Suprapubic skin (tissue), 4 donors: ENCODE results near the gene ARVCF. TPM values are rescaled to one million over a fixed set of nuclear protein-coding genes. Genes with fewer than 3 reads are reported as not detected.

Source experiments
- DNase-seq, 2 donors: peaks; one replicate each; pipeline ENCODE4 v3.0.0-alpha.2; 2019; ENCODE audit warnings: low spot score in 2 of 2
- H3K27ac ChIP-seq: fragments of 200-600 bp; sonication (generic); one replicate; pipeline ENCODE4 v1.5.1; 2019
- H3K27me3 ChIP-seq: fragments of 200-600 bp; sonication (generic); one replicate; pipeline ENCODE4 v1.5.1; 2019
- H3K36me3 ChIP-seq: fragments of 200-600 bp; sonication (generic); one replicate; pipeline ENCODE4 v1.5.1; 2019
- H3K4me1 ChIP-seq: fragments of 200-600 bp; sonication (generic); one replicate; pipeline ENCODE4 v1.5.1; 2019
- H3K4me3 ChIP-seq: fragments of 200-600 bp; sonication (generic); one replicate; pipeline ENCODE4 v1.5.1; 2019; ENCODE audit warnings: mild to moderate bottlenecking
- H3K9me3 ChIP-seq: fragments of 200-600 bp; sonication (generic); one replicate; pipeline ENCODE4 v1.5.1; 2019
- EP300 ChIP-seq: sonication (generic); formaldehyde crosslinking; IDR thresholded peaks from one replicate; pipeline ENCODE4 v1.6.1; 2017; ENCODE audit warnings: antibody characterized with exemption
- POLR2A ChIP-seq, 2 donors: fragments of 450-650 bp; IDR thresholded peaks; one replicate each; pipeline ENCODE4 v1.6.1; 2017; ENCODE audit warnings: antibody characterized with exemption in 2 of 2, mild to moderate bottlenecking in 2 of 2, moderate library complexity in 2 of 2
- POLR2AphosphoS5 ChIP-seq, 3 donors: sonication (generic); formaldehyde crosslinking; IDR thresholded peaks; one replicate each; pipeline ENCODE4 v1.6.1; 2017; ENCODE audit warnings: antibody characterized with exemption in 3 of 3
- WGBS: methylation state at CpG from one replicate; pipeline ENCODE4 v1.1.5; 2018; 5-methylcytosine and 5-hydroxymethylcytosine counted together
- total RNA-seq, 4 donors: library from RNA; depleted of rRNA; stranded (reverse); fragments of >200 nt; gene quantifications; one replicate each; pipeline ENCODE4 v1.1.0, GENCODE V29; 2016
- TF ChIP-seq, protein P1 (sequence below), 2 donors: fragments of 200-600 bp in 1 of 2; fragments of 450-650 bp in 1 of 2; sonication (generic) in 1 of 2; IDR thresholded peaks; one replicate each; pipeline ENCODE4 v1.5.1; 2016 to 2019; ENCODE audit warnings: antibody characterized with exemption in 2 of 2, mild to moderate bottlenecking in 1 of 2, moderate library complexity in 1 of 2

The ARVCF gene
- total RNA-seq, 4 donors from 2014 or later: 22.9 to 38.4 (median 26.0) TPM

DNA sequence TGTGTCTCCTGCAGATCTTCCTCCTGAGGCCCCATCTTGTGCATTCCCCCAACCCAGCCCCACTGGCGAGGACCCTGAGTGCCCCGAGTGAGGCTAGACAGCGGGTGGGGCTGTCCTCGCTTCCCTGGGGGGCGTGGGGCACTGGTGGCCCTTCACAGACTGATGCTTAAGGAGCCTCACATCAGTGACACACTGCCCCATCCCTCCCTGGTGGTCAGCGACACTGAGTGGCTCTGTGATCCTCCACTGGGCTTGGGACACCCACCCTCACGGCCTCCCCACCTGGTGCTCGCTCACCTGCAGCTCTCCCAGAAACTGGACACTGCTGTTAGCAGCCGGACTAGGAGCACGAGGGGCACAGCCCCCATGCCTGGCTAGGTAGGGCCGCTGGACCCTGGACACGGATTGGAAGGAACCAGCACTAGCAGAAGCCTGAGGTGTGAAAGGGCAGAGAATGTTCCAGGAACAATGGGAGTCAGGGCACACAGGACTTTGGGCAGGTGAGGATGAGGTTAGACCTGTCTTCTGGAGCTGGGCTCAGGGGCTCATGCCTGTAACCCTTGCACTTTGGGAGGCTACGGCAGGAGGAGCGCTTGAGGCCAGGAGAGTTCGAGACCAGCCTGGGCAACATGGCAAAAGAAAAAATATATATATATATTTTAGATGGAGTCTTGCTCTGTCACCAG is 51.8 kb downstream of the ARVCF start:
- 90% methylated on average over 14 of the region's 15 CpGs for WGBS
- no peak overlapping the region for H3K4me3 ChIP-seq
- H3K4me1 ChIP-seq: peaks cover 37% of the 10 kb centered on the region
- no peaks in the 10 kb centered on the region for H3K27me3 ChIP-seq
- H3K36me3 ChIP-seq: peaks cover 55% of the 10 kb centered on the region
- H3K9me3 ChIP-seq: no peaks in the 10 kb centered on the region
- TF ChIP-seq, protein P1, sequence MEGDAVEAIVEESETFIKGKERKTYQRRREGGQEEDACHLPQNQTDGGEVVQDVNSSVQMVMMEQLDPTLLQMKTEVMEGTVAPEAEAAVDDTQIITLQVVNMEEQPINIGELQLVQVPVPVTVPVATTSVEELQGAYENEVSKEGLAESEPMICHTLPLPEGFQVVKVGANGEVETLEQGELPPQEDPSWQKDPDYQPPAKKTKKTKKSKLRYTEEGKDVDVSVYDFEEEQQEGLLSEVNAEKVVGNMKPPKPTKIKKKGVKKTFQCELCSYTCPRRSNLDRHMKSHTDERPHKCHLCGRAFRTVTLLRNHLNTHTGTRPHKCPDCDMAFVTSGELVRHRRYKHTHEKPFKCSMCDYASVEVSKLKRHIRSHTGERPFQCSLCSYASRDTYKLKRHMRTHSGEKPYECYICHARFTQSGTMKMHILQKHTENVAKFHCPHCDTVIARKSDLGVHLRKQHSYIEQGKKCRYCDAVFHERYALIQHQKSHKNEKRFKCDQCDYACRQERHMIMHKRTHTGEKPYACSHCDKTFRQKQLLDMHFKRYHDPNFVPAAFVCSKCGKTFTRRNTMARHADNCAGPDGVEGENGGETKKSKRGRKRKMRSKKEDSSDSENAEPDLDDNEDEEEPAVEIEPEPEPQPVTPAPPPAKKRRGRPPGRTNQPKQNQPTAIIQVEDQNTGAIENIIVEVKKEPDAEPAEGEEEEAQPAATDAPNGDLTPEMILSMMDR (IDR thresholded peaks at IDR 0.05): no peak
- TF ChIP-seq POLR2A (IDR thresholded peaks at IDR 0.05) (no peak), POLR2AphosphoS5 (IDR thresholded peaks at IDR 0.05) (no peak), EP300 (no peak)
- no peak for DNase-seq
- no peak overlapping the region for H3K27ac ChIP-seq

DNA sequence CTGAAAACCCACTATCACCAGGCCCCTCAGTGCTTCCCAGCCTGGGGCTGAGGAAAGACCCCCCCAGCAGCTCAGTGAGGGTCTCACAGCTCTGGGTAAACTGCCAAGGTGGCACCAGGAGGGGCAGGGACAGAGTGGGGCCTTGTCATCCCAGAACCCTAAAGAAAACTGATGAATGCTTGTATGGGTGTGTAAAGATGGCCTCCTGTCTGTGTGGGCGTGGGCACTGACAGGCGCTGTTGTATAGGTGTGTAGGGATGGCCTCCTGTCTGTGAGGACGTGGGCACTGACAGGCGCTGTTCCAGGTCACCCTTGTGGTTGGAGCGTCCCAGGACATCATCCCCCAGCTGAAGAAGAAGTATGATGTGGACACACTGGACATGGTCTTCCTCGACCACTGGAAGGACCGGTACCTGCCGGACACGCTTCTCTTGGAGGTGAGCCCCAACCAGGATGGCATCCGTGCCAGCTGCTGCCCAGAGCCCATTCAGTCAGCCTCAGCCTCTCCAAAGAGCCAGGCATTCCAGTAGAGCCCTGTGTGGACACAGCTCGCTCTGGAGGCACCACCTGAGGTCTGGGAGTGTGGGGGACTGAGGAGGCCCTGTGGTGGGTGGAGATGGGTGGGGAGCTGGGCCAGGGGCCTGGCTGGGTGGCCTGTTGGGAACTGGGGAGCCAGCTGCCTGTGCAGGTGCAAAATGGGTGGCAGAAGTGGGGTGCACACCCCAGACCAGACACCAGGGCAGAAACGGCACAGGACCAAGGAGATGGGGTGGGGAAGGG is 52.6 kb downstream of the ARVCF start:
- no peaks in the 10 kb centered on the region for H3K9me3 ChIP-seq
- 78% methylated on average over 6 of the region's 12 CpGs for WGBS
- no peak for DNase-seq
- H3K4me3 ChIP-seq: peak overlapping the region; percentile 44
- no peaks in the 10 kb centered on the region for H3K27me3 ChIP-seq
- H3K4me1 ChIP-seq: peaks cover 45% of the 10 kb centered on the region
- peak overlapping the region; percentile 93 for H3K27ac ChIP-seq
- TF ChIP-seq EP300 (no peak), POLR2A (IDR thresholded peaks at IDR 0.05) (no peak), POLR2AphosphoS5 (IDR thresholded peaks at IDR 0.05) (no peak)
- TF ChIP-seq, protein P1 (IDR thresholded peaks at IDR 0.05): no peak
- peaks cover 47% of the 10 kb centered on the region for H3K36me3 ChIP-seq

DNA sequence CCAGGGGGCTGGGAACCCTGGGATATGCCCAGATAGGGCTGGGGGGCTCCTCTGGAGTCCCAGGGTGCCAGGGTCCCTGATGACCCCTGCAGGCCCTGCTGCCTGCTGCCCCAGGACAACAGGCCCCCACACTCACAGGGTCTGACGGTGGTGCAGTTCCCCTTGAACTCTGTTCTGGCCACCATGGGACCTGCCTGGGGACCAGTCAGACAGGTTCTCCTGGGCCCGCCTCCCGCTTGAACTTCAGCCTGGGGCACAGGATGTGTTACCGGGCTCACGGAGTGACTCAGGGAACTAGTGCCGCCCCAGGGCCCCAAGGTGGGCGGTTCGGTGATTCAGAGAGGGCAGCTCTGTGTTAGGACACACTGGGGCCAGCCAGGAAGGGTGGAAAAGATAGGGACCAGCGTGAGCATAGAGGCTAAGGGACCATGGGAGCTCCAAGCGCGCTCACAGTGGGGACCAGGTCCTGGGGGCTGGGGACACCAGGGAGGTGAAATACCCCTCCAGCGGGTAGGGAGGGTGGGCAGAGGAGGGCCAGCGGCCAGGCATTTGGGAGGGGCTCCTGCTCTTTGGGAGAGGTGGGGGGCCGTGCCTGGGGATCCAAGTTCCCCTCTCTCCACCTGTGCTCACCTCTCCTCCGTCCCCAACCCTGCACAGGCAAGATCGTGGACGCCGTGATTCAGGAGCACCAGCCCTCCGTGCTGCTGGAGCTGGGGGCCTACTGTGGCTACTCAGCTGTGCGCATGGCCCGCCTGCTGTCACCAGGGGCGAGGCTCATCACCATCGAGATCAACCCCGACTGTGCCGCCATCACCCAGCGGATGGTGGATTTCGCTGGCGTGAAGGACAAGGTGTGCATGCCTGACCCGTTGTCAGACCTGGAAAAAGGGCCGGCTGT is 53.5 kb downstream of the ARVCF start:
- TF ChIP-seq EP300 (no peak), POLR2AphosphoS5 (IDR thresholded peaks at IDR 0.05) (peak in 2 of 3 donors; percentile 72 to 89)
- TF ChIP-seq, protein P1 (IDR thresholded peaks at IDR 0.05): no peak
- no peaks in the 10 kb centered on the region for H3K9me3 ChIP-seq
- H3K27me3 ChIP-seq: no peaks in the 10 kb centered on the region
- WGBS: 66% methylated on average over 25 of the region's 30 CpGs
- H3K36me3 ChIP-seq: peaks cover 38% of the 10 kb centered on the region
- peak in 1 of 2 donors; percentile 90 for DNase-seq
- peak overlapping the region; percentile 93 for H3K27ac ChIP-seq
- peaks cover 49% of the 10 kb centered on the region for H3K4me1 ChIP-seq
- peak overlapping the region; percentile 44 for H3K4me3 ChIP-seq

DNA sequence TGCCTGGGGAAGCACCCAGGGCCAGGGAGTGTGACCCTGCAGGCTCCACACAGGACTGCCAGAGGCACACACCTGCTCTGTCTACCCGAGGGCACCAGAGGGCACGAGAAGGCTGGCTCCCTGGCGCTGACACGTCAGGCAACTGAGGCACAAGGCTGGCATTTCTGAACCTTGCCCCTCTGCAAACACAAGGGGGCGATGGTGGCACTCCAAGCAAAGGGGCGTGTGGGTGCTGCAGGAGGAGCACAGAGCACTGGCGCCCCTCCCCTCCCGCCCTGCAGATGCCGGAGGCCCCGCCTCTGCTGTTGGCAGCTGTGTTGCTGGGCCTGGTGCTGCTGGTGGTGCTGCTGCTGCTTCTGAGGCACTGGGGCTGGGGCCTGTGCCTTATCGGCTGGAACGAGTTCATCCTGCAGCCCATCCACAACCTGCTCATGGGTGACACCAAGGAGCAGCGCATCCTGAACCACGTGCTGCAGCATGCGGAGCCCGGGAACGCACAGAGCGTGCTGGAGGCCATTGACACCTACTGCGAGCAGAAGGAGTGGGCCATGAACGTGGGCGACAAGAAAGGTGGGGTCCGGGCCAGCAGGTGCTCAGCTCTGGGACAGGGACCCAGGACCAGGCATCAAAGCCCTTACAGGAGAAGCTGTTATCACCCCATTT is 54.2 kb downstream of the ARVCF start:
- Histone ChIP-seq H3K36me3 (peaks cover 30% of the 10 kb centered on the region), H3K9me3 (no peaks in the 10 kb centered on the region), H3K27ac (peak overlapping the region; percentile 93), H3K4me1 (peaks cover 49% of the 10 kb centered on the region), H3K27me3 (no peaks in the 10 kb centered on the region), H3K4me3 (peak overlapping the region; percentile 44)
- no peak for DNase-seq
- 65% methylated on average over 9 of the region's 22 CpGs for WGBS
- TF ChIP-seq POLR2AphosphoS5 (IDR thresholded peaks at IDR 0.05): no peak
- TF ChIP-seq, protein P1 (IDR thresholded peaks at IDR 0.05): peak; percentile 24 to 81
